Caco-2 (cell line): ENCODE data around the gene CILP2. TPM values are rescaled to one million over a fixed set of nuclear protein-coding genes. Genes with fewer than 3 reads are reported as not detected.

Experiments used
- BruUV-seq: library from RNA; stranded (reverse); fragments of 400-500 nt; replicated peaks from 2 replicates; lab custom pipeline; 2021; lab: Mats Ljungman, UMichigan
- CTCF ChIA-PET: fragments of 300-600 bp; sonication (Branson Sonifier 250); formaldehyde crosslinking; loops from one replicate; lab custom pipeline; 2022; ENCODE audit warnings: antibody characterized with exemption; lab: Charles Lee
- POLR2A ChIA-PET: fragments of 300-600 bp; sonication (Branson Sonifier 250); formaldehyde crosslinking; loops from one replicate; lab custom pipeline; 2022; ENCODE audit warnings: antibody characterized with exemption; lab: Charles Lee
- DNase-seq, 2 experiments: peaks; one replicate each; pipeline versions ENCODE4 v3.0.0 to v3.0.0-alpha.2; 2020 to 2022
- H3K27me3 ChIP-seq: replicated peaks from 2 replicates; pipeline ENCODE4 v1.6.0; 2011; ENCODE audit warnings: low read length; ENCODE audit not compliant: control insufficient read depth, insufficient read depth
- H3K36me3 ChIP-seq: 2 replicates; pipeline ENCODE4 v1.5.1; 2011; ENCODE audit warnings: low read length; ENCODE audit not compliant: control insufficient read depth, insufficient read depth
- H3K4me1 ChIP-seq: fragments of 250-450 bp; sonication (Bioruptor Pico); 2 replicates; pipeline ENCODE4 v1.5.1; 2020; ENCODE audit warnings: mild to moderate bottlenecking
- H3K4me3 ChIP-seq: 2 replicates; pipeline ENCODE4 v1.5.1; 2011; ENCODE audit warnings: low read depth, mild to moderate bottlenecking, control low read depth, low read length
- H3K9me3 ChIP-seq: fragments of 250-450 bp; sonication (Bioruptor Pico); 2 replicates; pipeline ENCODE4 v1.5.1; 2020; ENCODE audit warnings: mild to moderate bottlenecking, moderate library complexity
- H3K27ac Mint-ChIP-seq: one replicate; pipeline ENCODE4 v1.8.0; 2022; ENCODE audit warnings: mixed read lengths; ENCODE audit not compliant: unreplicated experiment
- H3K27me3 Mint-ChIP-seq: one replicate; pipeline ENCODE4 v1.8.0; 2022; ENCODE audit warnings: mixed read lengths; ENCODE audit not compliant: insufficient read depth, unreplicated experiment
- H3K36me3 Mint-ChIP-seq: one replicate; pipeline ENCODE4 v1.8.0; 2022; ENCODE audit warnings: mild to moderate bottlenecking, mixed read lengths; ENCODE audit not compliant: insufficient read depth, unreplicated experiment
- H3K4me1 Mint-ChIP-seq: one replicate; pipeline ENCODE4 v1.8.0; 2022; ENCODE audit warnings: low read depth, mixed read lengths; ENCODE audit not compliant: unreplicated experiment
- H3K4me3 Mint-ChIP-seq: one replicate; pipeline ENCODE4 v1.8.0; 2022; ENCODE audit warnings: mild to moderate bottlenecking, moderate library complexity, mixed read lengths; ENCODE audit not compliant: unreplicated experiment
- H3K9me3 Mint-ChIP-seq: one replicate; pipeline ENCODE4 v1.8.0; 2022; ENCODE audit warnings: mixed read lengths; ENCODE audit not compliant: unreplicated experiment
- CTCF ChIP-seq, 2 experiments: fragments of 200-600 bp in 1 of 2; IDR thresholded peaks; 1 replicate in 1 of 2; 2 replicates in 1 of 2; pipeline versions ENCODE4 v1.5.1 to v1.8.0; 2011 to 2022; ENCODE audit warnings: antibody characterized with exemption in 1 of 2, control low read depth in 1 of 2, inconsistent platforms in 1 of 2, low read depth in 1 of 2, low read length in 1 of 2, mild to moderate bottlenecking in 1 of 2, moderate library complexity in 1 of 2; ENCODE audit not compliant: insufficient read depth in 1 of 2, severe bottlenecking in 1 of 2, unreplicated experiment in 1 of 2
- intact Hi-C: fragments of 100-400 bp; cut with micrococcal nuclease; formaldehyde crosslinking; loops from one replicate; pipeline ENCODE4 v1.10.0; 2022; ENCODE audit not compliant: unreplicated experiment
- total RNA-seq: library from RNA; stranded (reverse); gene quantifications from 2 replicates; pipeline ENCODE4 v1.2.3, GENCODE V29; 2022

Gene CILP2
- total RNA-seq, 1 experiment from 2014 or later = 1.3 TPM

- Mint-ChIP-seq H3K4me3 (no peak overlapping the region), H3K4me1 (no peaks in the 10 kb centered on the region), H3K27me3 (no peaks in the 10 kb centered on the region), H3K27ac (no peak overlapping the region), H3K36me3 (peaks cover 93% of the 10 kb centered on the region), H3K9me3 (no peaks in the 10 kb centered on the region)
- no peak overlapping the region for H3K4me3 ChIP-seq
- H3K9me3 ChIP-seq = no peaks in the 10 kb centered on the region
- no peaks in the 10 kb centered on the region for H3K4me1 ChIP-seq
- ChIA-PET POLR2A (no interaction called here), CTCF (no interaction called here)
- H3K27me3 ChIP-seq = no peaks in the 10 kb centered on the region
- no peak for DNase-seq
- intact Hi-C loops = no loop called here
- TF ChIP-seq CTCF (IDR thresholded peaks at IDR 0.05; ENCODE audit: insufficient read depth in 1 of 2, low read depth in 1 of 2, low read length in 1 of 2, severe bottlenecking in 1 of 2, unreplicated experiment in 1 of 2) = no peak
- no TSS peak for BruUV-seq
- no peaks in the 10 kb centered on the region; the same call in 1 of the 2 replicates for H3K36me3 ChIP-seq
These were observed 32.3 kb upstream of the CILP2 start for GRCh38 chr19:19505669-19506326.

- ChIA-PET POLR2A (no interaction called here), CTCF (no interaction called here)
- H3K9me3 ChIP-seq = no peaks in the 10 kb centered on the region
- H3K27ac Mint-ChIP-seq = no peak overlapping the region
- H3K4me1 ChIP-seq = no peaks in the 10 kb centered on the region
- TSS peak; percentile 31 for BruUV-seq
- H3K4me1 Mint-ChIP-seq = no peaks in the 10 kb centered on the region
- TF ChIP-seq CTCF (IDR thresholded peaks at IDR 0.05; ENCODE audit: insufficient read depth in 1 of 2, low read depth in 1 of 2, low read length in 1 of 2, severe bottlenecking in 1 of 2, unreplicated experiment in 1 of 2) = no peak
- peaks cover 95% of the 10 kb centered on the region for H3K36me3 Mint-ChIP-seq
- H3K4me3 ChIP-seq = no peak overlapping the region
- H3K27me3 ChIP-seq = no peaks in the 10 kb centered on the region
- no peaks in the 10 kb centered on the region for H3K9me3 Mint-ChIP-seq
- intact Hi-C loops = no loop called here
- H3K36me3 ChIP-seq = no peaks in the 10 kb centered on the region; the same call in 1 of the 2 replicates
- no peak overlapping the region for H3K4me3 Mint-ChIP-seq
- no peaks in the 10 kb centered on the region for H3K27me3 Mint-ChIP-seq
- no peak for DNase-seq
These were observed 31.5 kb upstream of the CILP2 start for GRCh38 chr19:19506592-19506991.

DNA sequence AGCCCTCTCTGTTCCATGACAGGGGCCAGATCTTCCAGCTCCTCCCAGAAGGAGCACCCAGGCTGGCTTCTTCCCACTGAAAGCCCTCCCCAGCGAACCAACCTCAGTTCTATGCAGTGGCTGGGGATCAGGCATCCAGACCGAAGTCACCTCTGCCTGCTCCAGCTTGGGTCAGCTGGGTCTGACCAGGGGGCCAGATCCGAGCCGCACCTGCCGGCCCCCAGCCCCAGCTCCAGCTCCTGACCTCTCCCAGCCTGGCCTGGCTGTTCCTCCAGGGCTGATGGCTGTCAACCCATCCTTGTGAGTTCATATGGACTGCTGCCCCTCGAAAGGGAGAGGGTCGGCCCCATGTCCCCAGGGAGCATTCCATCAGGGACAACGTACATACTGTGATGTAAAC is 30.7 kb upstream of the CILP2 start:
- ChIA-PET CTCF (no interaction called here), POLR2A (no interaction called here)
- no peaks in the 10 kb centered on the region for H3K4me1 Mint-ChIP-seq
- H3K9me3 Mint-ChIP-seq = no peaks in the 10 kb centered on the region
- H3K4me3 ChIP-seq = no peak overlapping the region
- no peaks in the 10 kb centered on the region for H3K27me3 Mint-ChIP-seq
- no peak for DNase-seq
- H3K9me3 ChIP-seq = no peaks in the 10 kb centered on the region
- peaks cover 95% of the 10 kb centered on the region for H3K36me3 Mint-ChIP-seq
- H3K27me3 ChIP-seq = no peaks in the 10 kb centered on the region
- TF ChIP-seq CTCF (IDR thresholded peaks at IDR 0.05; ENCODE audit: insufficient read depth in 1 of 2, low read depth in 1 of 2, low read length in 1 of 2, severe bottlenecking in 1 of 2, unreplicated experiment in 1 of 2) = no peak
- H3K36me3 ChIP-seq = no peaks in the 10 kb centered on the region; the same call in 1 of the 2 replicates
- no TSS peak for BruUV-seq
- H3K4me3 Mint-ChIP-seq = no peak overlapping the region
- no peak overlapping the region for H3K27ac Mint-ChIP-seq
- H3K4me1 ChIP-seq = no peaks in the 10 kb centered on the region
- intact Hi-C loops = no loop called here
